Omental fat pad (tissue), 4 donors: ENCODE measurements around the gene ATAD3C. TPM values are rescaled to one million over a fixed set of nuclear protein-coding genes. Genes with fewer than 3 reads are reported as not detected.
A peak's percentile ranks its signal among the peaks of the same experiment; 100 is the strongest.
"Not testable (repeated sequence)": the region's sequence is repeated elsewhere in the genome, so short reads cannot be mapped to it uniquely, and the experiment has no call there.

Experiments
- ATAC-seq: fragments of 150-250 bp; one replicate; pipeline ENCODE4 v1.9.1; 2016; ENCODE audit warnings: mild to moderate bottlenecking, moderate library complexity; ENCODE audit not compliant: low FRiP score
- DNase-seq: peaks from one replicate; pipeline ENCODE4 v3.0.0-alpha.2; 2019; ENCODE audit warnings: low spot score
- total RNA-seq, 4 donors: library from RNA; depleted of rRNA; stranded (reverse); fragments of >200 nt; gene quantifications; one replicate each; pipeline ENCODE4 v1.1.0, GENCODE V29; 2016
- TF ChIP-seq, protein P1 (sequence below), 3 donors: fragments of 450-650 bp; IDR thresholded peaks; one replicate each; pipeline ENCODE4 v1.5.1; 2016 to 2017; ENCODE audit warnings: antibody characterized with exemption in 3 of 3, mild to moderate bottlenecking in 3 of 3, moderate library complexity in 2 of 3

The ATAD3C gene
- total RNA-seq, 4 donors from 2014 or later = 0.69 to 3.5 (median 2.4) TPM; not detected in 1

DNA sequence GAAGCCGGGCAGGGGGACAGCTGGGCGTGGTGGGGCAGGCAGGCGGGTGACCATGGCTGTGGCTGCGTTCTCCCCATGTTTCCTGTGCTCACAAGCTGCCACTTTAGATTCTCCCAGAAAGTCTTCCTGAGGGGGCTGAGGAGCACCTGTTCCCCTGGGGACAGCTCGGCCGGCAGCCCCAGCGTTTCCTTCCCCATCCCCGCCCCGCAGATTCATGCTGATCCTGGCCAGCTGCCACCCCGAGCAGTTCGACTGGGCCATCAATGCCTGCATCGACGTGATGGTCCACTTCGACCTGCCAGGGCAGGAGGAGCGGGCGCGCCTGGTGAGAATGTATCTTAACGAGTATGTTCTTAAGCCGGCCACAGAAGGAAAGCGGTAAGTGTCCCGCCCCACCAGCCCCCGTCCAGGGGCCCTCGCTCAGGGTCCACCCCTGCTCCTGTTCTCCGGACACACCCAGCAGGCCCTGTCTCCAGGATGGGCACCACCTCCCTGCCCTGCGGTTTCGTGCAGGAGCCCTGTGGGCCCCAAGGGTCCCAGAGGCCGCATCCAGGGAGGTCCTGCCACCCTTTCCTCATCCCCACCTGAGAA is 11.1 kb downstream of the ATAD3C start:
- TF ChIP-seq, protein P1, sequence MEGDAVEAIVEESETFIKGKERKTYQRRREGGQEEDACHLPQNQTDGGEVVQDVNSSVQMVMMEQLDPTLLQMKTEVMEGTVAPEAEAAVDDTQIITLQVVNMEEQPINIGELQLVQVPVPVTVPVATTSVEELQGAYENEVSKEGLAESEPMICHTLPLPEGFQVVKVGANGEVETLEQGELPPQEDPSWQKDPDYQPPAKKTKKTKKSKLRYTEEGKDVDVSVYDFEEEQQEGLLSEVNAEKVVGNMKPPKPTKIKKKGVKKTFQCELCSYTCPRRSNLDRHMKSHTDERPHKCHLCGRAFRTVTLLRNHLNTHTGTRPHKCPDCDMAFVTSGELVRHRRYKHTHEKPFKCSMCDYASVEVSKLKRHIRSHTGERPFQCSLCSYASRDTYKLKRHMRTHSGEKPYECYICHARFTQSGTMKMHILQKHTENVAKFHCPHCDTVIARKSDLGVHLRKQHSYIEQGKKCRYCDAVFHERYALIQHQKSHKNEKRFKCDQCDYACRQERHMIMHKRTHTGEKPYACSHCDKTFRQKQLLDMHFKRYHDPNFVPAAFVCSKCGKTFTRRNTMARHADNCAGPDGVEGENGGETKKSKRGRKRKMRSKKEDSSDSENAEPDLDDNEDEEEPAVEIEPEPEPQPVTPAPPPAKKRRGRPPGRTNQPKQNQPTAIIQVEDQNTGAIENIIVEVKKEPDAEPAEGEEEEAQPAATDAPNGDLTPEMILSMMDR (IDR thresholded peaks at IDR 0.05) = no peak
- DNase-seq (no peak), ATAC-seq (no peak)

DNA sequence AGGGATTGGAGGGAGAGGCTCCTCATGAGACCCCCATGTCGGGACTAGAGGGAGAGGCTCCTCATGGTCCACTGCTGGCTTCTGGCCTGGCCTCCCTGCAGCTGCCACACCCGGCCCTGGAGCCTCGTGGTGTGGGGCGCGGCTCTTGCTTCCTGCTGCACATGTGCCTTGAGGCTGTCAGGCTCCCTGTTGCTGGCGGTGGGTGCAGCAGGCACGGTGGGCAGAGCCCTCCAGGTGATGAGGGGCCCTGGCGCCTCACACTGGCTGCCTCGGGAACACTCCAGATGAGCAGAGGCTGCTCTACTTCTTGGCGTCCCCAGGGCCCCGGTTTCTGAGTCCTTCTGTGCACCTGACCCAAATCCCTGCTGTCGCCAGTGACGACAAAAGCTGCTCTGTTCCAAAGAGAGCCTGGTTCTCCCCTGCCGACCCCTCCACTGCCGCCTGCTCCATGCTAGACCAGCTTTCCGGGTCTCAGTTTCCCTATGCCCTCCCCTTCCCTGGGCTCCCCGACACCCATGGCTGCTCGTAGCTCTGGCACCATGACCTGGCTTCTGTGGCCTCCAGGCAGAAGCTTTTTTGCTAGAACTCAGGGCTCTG is 12.3 kb downstream of the ATAD3C start:
- DNase-seq (no peak), ATAC-seq (peak; percentile 21)
- TF ChIP-seq, protein P1 (IDR thresholded peaks at IDR 0.05) = no peak

DNA sequence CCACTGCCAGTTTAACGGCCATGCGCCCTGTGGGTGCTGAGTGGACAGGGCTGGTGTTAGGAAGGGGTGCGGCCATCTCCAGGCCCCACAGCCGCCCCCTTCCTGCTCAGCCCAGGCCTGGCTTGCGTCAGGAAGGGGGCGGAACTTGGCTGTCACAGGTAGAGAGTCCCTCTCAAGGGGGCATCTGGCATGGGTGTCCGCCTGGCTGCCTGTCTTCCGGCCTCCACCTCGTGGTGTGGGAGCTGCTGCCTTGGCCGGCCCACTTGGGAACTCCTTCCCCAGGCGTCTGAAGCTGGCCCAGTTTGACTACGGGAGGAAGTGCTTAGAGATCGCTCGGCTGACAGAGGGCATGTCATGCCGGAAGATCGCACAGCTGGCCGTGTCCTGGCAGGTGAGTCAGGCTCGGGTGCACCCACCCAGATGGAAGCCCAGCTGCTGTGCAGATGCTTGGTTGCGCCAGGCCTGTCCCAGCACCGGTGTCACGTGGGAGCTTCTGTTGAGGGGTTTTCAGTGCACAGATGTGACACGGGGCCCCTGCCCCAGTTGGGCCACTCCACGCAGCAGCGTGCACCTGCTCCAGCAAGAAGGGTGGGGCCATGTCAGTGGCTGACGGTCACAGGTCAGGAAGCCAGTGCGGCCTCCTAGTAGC is 13.0 kb downstream of the ATAD3C start:
- ATAC-seq (peak; percentile 93), DNase-seq (peak; percentile 27)
- TF ChIP-seq, protein P1 (IDR thresholded peaks at IDR 0.05) = no peak

DNA sequence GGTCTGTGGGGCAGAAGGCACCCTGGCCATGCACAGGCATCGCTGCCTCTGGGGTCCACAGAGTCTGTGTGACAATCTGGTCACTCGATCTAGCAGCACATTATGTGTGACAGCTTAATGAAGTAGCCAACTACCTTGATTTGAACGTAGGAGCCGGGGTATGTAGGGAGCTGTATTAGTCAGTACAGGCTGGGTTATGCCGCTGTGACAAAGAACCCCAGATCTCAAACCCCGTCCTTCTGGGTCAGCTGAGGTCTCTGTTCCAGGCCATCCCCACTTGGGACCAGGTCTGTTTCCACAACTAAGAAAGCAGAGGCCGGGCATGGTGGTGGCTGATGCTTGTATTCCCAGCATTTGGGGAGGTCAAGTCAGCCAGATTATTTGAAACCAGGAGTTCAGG is 13.8 kb downstream of the ATAD3C start:
- ATAC-seq (no peak), DNase-seq (no peak)
- TF ChIP-seq, protein P1 (IDR thresholded peaks at IDR 0.05) = no peak

DNA sequence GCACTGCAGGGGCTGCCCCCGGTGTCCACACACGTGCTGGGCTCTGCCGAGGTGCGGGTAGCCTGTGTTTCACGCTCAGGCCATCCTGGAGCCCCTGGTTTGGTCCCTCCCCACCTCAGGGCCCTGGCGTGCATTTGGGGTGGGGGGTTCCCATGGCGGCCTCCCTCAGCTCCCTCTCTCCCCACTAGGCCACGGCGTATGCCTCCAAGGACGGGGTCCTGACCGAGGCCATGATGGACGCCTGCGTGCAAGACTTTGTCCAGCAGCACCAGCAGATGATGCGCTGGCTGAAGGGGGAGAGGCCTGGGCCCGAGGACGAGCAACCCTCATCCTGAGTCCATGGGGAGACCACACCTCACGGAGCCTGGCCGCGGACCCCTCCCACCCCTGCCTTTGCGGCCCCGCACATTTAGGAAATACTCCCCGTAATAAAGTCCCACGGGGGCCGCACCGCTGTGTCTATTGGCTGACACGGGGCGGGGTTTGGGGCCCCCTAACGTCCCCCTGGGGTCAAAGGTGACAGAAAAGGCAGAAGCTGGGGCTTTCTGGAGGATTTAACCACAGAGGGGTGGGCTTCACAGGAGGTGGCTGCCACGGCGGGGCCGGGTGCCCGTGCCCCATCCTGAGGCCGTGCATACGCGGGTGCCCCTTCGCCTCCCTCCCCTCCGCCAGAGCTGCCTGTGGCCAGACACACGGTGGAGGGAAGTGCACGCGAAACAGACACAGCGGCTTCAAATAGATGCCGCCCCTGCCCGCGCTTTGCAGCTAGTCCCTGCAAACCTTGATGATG is 18.9 kb downstream of the ATAD3C start:
- not testable (repeated sequence) for ATAC-seq

DNA sequence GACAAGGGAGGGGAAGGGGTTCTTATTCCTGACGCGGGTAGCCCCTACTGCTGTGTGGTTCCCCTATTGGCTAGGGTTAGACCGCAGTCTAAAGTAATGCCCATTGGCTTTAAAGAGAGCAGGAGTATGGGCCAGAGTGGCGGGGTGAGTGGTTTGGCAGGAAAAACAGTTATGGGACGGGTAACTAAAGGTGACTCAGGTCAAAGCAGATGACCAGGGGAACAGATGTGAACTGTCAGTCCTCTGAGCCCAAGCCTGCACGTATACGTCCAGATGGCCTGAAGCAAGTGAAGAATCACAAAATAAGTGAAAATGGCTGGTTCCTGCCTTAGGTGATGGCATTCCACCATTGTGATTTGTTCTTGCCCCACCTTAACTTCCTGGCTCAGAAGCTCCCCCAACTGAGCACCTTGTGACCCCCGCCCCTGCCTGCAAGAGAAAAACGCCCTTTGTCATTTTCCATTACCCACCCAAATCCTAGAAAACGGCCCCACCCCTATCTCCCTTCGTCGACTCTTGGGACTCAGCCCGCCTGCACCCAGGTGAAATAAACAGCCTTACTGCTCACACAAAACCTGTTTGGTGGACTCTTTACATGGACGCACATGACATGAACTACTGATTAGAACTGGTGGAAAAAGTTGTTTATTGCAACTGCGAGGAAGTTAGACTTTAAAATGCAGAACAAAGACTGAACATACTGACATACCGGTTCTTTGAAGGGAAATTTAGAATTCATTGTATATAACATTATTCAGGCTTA is 21.3 kb downstream of the ATAD3C start:
- TF ChIP-seq, protein P1 (IDR thresholded peaks at IDR 0.05) = no peak
- ATAC-seq (no peak), DNase-seq (no peak)

More for the DNA sequence above, 18.9 kb downstream of the ATAD3C start:
- not testable (repeated sequence) for DNase-seq
